DMS79 treated with DMSO at 0.1 percent for 48 hours (cell line): ENCODE data around the gene VWA3B.
"Not testable (repeated sequence)": the region's sequence is repeated elsewhere in the genome, so short reads cannot be mapped to it uniquely, and the experiment has no call there.

Experiments
- DNase-seq: peaks from one replicate; lab custom pipeline; 2025; lab: John Stamatoyannopoulos, UW

Gene VWA3B

GRCh38 chr2:98137196-98137595, 50.2 kb downstream of the VWA3B start:
- DNase-seq: no peak

DNA sequence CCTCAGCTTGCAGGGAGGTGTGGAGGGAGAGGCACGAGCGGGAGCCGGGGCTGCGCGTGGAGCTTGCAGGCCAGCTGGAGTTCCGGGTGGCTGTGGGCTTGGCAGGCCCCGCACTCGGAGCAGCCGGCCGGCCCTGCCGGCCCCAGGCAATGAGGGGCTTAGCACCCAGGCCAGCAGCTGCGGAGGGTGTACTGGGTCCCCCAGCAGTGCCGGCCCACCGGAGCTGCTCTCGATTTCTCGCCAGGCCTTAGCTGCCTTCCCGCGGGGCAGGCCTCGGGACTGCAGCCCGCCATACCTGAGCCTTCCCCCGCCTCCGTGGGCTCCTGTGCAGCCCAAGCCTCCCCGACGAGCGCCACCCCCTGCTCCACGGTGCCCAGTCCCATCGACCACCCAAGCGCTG, 52.0 kb downstream of the VWA3B start:
- not testable (repeated sequence) for DNase-seq

- DNase-seq: no peak
Observed at GRCh38 chr2:98140210-98140609, 53.2 kb downstream of the VWA3B start.

- DNase-seq: no peak
Observed at GRCh38 chr2:98142106-98142791, 55.3 kb downstream of the VWA3B start.

GRCh38 chr2:98145070-98145469, 58.1 kb downstream of the VWA3B start:
- DNase-seq: no peak

GRCh38 chr2:98147900-98148299, 60.9 kb downstream of the VWA3B start:
- not testable (repeated sequence) for DNase-seq

GRCh38 chr2:98148595-98149332, 61.8 kb downstream of the VWA3B start:
- DNase-seq: no peak

GRCh38 chr2:98149333-98149697, 62.3 kb downstream of the VWA3B start:
- DNase-seq: no peak

DNA sequence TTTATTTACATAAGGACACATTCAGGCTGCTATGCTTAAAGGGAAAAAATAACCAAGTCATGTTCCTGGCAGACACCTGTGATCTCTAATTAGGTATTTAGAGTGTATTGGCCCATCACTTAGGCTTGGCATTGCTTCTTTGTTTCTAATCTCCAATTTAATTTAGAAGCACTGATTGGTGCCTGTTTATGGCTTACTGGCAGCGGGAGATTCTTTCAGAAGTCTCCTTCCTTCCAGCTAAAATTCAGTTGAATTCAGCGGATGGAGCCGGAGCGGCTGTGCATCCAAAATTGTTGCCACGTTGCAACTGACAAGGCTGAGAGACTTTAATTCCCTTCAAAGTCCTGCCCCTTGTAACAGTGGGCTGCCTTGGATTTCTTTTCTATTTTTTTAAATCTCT, 66.5 kb downstream of the VWA3B start:
- DNase-seq: no peak

- DNase-seq: no peak
Observed at GRCh38 chr2:98155291-98155690, 68.3 kb downstream of the VWA3B start.

- no peak for DNase-seq
Observed at GRCh38 chr2:98155716-98156115, 68.7 kb downstream of the VWA3B start.

DNA sequence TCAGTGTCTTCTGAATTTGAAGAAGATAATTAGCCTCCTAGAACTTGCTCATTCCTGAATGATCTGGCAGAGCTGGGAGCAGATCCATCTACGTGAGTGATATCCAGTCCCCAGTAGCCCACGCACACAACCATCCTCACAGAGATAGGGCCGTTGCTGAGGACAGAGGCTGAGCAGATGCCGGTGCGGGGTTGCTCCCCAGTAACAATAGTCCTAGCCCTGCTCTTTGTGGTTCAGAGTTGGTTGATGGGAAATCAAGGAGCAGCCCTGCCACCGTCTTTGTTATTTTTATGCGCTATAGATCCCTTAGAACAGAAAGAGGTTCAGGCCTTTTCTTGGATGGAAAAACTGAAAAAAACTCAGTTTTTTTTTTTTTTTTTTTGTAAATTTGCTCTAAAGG, 69.3 kb downstream of the VWA3B start:
- no peak for DNase-seq

GRCh38 chr2:98157557-98157956, 70.6 kb downstream of the VWA3B start:
- DNase-seq: no peak

DNA sequence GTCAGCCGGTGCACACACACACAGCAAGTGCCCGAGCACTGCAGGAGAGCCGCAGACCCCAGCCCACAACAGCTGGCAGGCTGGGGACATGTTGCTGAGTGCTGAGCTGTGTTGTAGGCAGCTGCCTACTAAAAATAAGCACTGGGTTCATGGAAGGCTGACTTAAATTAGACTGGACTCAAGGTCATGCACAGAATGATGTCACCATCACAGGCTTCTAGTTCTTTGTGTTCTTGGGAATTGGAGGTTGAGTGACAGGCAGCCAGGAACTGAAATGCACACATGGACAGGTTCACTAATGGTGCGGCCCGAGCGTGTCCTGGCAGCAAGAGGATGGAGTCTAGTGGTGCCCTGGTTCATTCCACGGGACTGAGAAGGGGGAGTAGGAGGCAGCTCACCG, 71.3 kb downstream of the VWA3B start:
- no peak for DNase-seq

GRCh38 chr2:98160554-98160953, 73.6 kb downstream of the VWA3B start:
- no peak for DNase-seq

DNA sequence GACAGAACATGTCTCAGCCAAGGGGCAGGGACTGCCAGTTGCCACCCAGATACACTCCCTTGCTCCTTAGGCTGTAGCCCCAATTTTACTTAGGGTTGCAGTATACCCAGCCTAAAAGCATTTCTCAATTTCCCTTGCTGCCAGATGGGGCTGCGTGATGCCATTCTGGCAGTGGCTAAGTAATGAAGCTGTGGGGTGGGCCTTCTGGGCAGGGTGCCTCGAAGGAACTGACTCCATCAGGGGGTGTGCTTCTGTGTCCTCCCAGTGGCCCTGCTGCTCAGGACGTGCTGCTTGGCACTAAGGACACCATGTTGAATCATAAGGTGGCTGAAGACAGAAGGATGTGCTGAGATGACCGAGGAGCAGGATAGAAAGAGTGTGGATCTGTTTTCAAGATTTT, 74.2 kb downstream of the VWA3B start:
- DNase-seq: no peak

DNA sequence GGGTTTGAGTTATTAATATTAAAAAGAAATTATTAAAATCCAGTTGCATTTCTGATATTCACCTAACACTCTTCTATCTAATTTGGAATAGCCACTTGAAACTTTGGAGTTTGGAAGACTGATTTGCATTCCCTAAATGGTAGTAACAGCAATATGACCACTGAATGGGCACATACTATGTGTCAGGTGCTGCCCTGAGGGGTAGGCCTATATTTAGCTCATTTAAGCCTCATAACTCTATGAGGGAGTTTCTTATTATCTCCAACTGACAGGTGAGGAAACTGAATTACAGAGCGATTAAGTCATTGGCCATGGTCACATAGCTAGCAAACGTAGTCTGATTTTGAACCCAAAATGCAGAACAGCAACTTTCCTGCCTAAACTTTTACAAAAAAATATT, 77.3 kb downstream of the VWA3B start:
- no peak for DNase-seq

- no peak for DNase-seq
Observed at GRCh38 chr2:98165516-98166071, 78.6 kb downstream of the VWA3B start.

DNA sequence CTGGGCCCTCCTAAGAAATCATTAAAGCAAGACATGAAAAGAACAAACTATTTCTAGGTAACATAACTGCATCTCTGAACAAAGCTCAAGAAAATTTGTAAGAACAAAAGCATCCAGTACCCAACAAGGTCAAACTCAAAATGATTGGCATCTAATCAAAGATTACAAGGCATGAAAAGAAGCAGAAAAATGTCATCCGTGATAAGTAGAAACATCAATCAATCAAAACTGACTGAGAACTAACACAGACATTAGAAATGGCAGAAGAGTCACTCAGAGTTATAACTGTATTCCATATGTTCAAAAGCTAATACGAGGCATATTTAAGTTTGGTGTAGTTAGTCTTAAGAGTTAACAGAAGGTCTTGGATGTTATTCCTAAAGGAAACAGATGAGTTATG, 80.9 kb downstream of the VWA3B start:
- no peak for DNase-seq

DNA sequence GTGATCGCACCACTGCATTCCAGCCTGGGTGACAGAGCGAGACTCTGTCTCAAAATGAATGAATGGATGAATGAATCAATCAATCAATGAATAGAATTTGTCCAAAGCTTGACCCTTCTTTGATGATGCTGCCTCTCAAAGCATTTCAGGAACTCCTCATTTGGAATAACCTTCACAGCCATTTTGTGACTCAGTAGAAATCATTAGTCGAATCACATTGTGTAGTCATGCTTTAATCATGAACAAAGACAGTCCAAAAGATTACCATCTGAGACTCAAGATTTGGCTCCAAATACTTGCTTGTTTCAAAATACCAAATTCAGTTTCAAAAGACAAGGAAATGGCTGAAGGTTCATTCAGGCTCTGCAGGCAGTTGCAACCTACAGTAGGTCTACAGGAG, 83.1 kb downstream of the VWA3B start:
- DNase-seq: no peak

GRCh38 chr2:98172150-98172765, 85.3 kb downstream of the VWA3B start:
- no peak for DNase-seq

GRCh38 chr2:98172951-98173350, 86.0 kb downstream of the VWA3B start:
- DNase-seq: no peak

GRCh38 chr2:98175811-98176210, 88.8 kb downstream of the VWA3B start:
- DNase-seq: no peak
